ENCODE data around the gene CCDC34.

The CCDC34 gene

DNA sequence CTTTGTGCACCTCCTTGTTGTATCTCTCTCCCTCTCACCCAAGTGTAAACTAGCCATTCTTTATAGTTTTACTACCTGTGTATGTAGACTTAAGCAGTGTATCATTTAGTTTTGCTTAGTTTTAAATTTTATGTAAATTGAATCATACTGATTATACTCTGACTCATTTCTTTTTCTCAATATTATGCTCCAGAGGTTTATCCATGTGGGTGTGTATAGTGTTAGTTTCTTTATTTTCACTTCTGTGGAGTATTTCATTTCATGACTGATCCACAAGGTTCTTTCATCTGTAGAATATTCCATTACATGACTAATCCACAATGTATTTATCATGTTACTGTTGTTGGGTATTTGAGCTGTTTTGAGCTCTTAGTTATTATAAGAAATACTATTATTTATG, 62.0 kb downstream of the CCDC34 start:
- TF ChIP-seq, protein P1, sequence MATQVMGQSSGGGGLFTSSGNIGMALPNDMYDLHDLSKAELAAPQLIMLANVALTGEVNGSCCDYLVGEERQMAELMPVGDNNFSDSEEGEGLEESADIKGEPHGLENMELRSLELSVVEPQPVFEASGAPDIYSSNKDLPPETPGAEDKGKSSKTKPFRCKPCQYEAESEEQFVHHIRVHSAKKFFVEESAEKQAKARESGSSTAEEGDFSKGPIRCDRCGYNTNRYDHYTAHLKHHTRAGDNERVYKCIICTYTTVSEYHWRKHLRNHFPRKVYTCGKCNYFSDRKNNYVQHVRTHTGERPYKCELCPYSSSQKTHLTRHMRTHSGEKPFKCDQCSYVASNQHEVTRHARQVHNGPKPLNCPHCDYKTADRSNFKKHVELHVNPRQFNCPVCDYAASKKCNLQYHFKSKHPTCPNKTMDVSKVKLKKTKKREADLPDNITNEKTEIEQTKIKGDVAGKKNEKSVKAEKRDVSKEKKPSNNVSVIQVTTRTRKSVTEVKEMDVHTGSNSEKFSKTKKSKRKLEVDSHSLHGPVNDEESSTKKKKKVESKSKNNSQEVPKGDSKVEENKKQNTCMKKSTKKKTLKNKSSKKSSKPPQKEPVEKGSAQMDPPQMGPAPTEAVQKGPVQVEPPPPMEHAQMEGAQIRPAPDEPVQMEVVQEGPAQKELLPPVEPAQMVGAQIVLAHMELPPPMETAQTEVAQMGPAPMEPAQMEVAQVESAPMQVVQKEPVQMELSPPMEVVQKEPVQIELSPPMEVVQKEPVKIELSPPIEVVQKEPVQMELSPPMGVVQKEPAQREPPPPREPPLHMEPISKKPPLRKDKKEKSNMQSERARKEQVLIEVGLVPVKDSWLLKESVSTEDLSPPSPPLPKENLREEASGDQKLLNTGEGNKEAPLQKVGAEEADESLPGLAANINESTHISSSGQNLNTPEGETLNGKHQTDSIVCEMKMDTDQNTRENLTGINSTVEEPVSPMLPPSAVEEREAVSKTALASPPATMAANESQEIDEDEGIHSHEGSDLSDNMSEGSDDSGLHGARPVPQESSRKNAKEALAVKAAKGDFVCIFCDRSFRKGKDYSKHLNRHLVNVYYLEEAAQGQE (IDR thresholded peaks at IDR 0.05; ENCODE audit: insufficient replicate concordance, low read depth): no peak
- TF ChIP-seq GABPA (IDR thresholded peaks at IDR 0.05; ENCODE audit: low read depth) (no peak), SPI1 (IDR thresholded peaks at IDR 0.05; ENCODE audit: borderline replicate concordance, low read depth) (no peak), POLR2AphosphoS5 (IDR thresholded peaks at IDR 0.05; ENCODE audit: low read depth) (no peak)
- TF ChIP-seq, protein P2, sequence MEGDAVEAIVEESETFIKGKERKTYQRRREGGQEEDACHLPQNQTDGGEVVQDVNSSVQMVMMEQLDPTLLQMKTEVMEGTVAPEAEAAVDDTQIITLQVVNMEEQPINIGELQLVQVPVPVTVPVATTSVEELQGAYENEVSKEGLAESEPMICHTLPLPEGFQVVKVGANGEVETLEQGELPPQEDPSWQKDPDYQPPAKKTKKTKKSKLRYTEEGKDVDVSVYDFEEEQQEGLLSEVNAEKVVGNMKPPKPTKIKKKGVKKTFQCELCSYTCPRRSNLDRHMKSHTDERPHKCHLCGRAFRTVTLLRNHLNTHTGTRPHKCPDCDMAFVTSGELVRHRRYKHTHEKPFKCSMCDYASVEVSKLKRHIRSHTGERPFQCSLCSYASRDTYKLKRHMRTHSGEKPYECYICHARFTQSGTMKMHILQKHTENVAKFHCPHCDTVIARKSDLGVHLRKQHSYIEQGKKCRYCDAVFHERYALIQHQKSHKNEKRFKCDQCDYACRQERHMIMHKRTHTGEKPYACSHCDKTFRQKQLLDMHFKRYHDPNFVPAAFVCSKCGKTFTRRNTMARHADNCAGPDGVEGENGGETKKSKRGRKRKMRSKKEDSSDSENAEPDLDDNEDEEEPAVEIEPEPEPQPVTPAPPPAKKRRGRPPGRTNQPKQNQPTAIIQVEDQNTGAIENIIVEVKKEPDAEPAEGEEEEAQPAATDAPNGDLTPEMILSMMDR (IDR thresholded peaks at IDR 0.05; ENCODE audit: insufficient read depth, low read length): no peak
- H3K27me3 ChIP-seq (ENCODE audit: insufficient read depth, poor library complexity, severe bottlenecking): no peaks in the 10 kb centered on the region
- DNase-seq (ENCODE audit: low read depth in 1 of 2, low spot score in 1 of 2): no peak
- no peak overlapping the region for H3K27ac ChIP-seq (replicated peaks)
- no peak overlapping the region for H3K4me3 ChIP-seq (replicated peaks; ENCODE audit: insufficient read depth, low read length)

DNA sequence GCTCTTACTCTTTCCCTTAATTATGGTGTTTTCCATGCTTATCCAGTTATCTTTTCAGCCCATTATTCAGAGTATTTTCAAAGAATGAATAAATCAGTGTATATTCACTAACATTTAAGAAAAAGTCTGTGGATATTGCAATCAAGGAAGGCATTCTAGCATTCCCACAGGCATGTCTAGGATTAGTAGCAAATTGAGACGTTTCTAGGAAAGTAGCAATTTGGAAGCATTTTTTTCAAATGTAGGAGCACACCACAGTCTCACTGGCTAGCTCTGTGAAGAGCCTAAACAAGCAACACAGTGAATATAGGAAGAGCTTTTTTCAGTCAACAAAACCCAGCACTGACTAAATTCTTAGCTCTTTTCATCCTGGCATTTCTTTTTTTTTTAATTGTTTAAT, 65.4 kb downstream of the CCDC34 start:
- no peaks in the 10 kb centered on the region for H3K27me3 ChIP-seq (ENCODE audit: insufficient read depth, poor library complexity, severe bottlenecking)
- DNase-seq (ENCODE audit: low read depth in 1 of 2, low spot score in 1 of 2): no peak
- no peak overlapping the region for H3K27ac ChIP-seq (replicated peaks)
- no peak overlapping the region for H3K4me3 ChIP-seq (replicated peaks; ENCODE audit: insufficient read depth, low read length)
- TF ChIP-seq, protein P1 (IDR thresholded peaks at IDR 0.05; ENCODE audit: insufficient replicate concordance, low read depth): no peak
- TF ChIP-seq, protein P2 (IDR thresholded peaks at IDR 0.05; ENCODE audit: insufficient read depth, low read length): no peak
- TF ChIP-seq SPI1 (IDR thresholded peaks at IDR 0.05; ENCODE audit: borderline replicate concordance, low read depth) (no peak), GABPA (IDR thresholded peaks at IDR 0.05; ENCODE audit: low read depth) (no peak), POLR2AphosphoS5 (IDR thresholded peaks at IDR 0.05; ENCODE audit: low read depth) (no peak)

DNA sequence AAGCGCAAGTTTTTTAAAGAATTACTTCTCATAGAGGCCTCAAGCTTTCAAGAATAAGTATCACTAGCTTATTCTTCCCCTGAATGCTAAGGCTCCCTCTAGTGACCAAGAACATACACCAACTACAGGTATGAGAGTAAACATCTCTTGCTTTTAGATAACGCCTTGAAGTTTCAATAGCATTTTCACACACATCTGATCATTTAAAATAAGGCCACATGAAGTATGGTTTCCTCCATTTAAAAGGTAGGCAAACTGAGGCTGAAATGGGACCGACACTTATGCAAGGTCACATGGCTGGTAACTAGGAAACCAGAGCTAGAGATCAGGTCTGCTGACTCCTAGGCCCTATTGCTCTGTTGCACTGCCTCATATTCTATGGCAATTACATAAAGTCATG, 66.5 kb downstream of the CCDC34 start:
- Histone ChIP-seq H3K27me3 (ENCODE audit: insufficient read depth, poor library complexity, severe bottlenecking) (no peaks in the 10 kb centered on the region), H3K27ac (replicated peaks) (no peak overlapping the region), H3K4me3 (replicated peaks; ENCODE audit: insufficient read depth, low read length) (no peak overlapping the region)
- TF ChIP-seq, protein P2 (IDR thresholded peaks at IDR 0.05; ENCODE audit: insufficient read depth, low read length): peak; percentile 27
- TF ChIP-seq, protein P1 (IDR thresholded peaks at IDR 0.05; ENCODE audit: insufficient replicate concordance, low read depth): no peak
- DNase-seq (ENCODE audit: low read depth in 1 of 2, low spot score in 1 of 2): peak in 1 of 2 experiments; percentile 1

All from HL-60 (cell line).